Measurements from ENCODE around the gene GUCA2B. TPM values are rescaled to one million over a fixed set of nuclear protein-coding genes. Genes with fewer than 3 reads are reported as not detected.
A peak's percentile ranks its signal among the peaks of the same experiment; 100 is the strongest.

The GUCA2B gene
- polyA plus RNA-seq, 3 donors, result not detected

DNA sequence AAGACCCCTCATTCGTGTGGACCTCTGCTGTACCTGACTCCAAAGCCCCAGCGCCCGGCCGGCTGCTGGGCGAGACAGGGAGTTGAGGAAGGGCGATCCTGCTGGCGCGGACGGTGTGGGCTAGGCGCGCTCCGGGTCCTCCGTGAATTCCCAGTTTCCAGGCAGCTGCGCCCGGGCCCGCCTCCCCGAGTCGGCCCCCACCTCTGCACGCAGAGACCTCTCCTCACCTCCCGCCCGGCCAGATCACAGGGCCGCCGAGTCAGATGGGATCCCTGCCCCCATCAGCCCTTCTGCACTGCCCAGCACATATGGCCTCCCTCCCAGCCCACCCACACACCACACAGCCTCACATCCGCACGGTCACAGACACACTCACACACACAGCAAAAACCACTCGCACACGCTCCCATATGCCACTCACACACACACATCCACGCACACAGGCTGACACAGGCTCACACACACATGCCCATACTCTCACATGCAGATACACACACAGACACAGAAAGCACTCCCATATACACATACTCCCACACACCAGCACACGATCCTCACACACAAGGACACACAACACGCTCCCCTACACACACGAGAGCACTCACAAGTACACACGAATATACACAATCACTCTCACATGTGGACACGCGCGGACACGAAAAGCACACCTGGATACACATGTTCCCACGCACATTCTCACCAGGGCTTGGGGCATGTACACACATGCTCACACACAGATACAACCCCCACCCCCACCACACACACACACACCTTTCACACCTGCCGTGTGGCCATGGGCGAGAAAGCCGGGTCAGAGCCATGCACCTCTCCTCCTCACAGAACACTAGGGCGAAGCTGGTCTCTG, 7.2 kb upstream of the GUCA2B start:
- Histone ChIP-seq H3K9ac (ENCODE audit: insufficient read depth, low read length, poor library complexity, severe bottlenecking) (no peak overlapping the region), H3K27me3 (ENCODE audit: control insufficient read depth in 2 of 2, insufficient read depth in 2 of 2, low read length in 2 of 2) (no peaks in the 10 kb centered on the region), H4K20me1 (ENCODE audit: insufficient read depth, low read length) (no peaks in the 10 kb centered on the region), H3K4me1 (ENCODE audit: control insufficient read depth in 1 of 2, insufficient read depth in 2 of 2, low read length in 2 of 2) (peaks cover 6 to 7% of the 10 kb centered on the region in 2 donors), H2AFZ (ENCODE audit: insufficient read depth, low read depth, low read length, poor library complexity, severe bottlenecking) (no peak overlapping the region), H3K4me3 (replicated peaks in 1 of 3; ENCODE audit: low read depth in 2 of 3, low read length in 3 of 3) (no peak overlapping the region), H3K36me3 (replicated peaks in 1 of 2; ENCODE audit: control insufficient read depth in 1 of 2, insufficient read depth in 2 of 2, low read length in 2 of 2) (no peaks in the 10 kb centered on the region), H3K27ac (ENCODE audit: low read depth in 1 of 2, low read length in 2 of 2) (no peak overlapping the region), H3K79me2 (ENCODE audit: insufficient read depth, low read length) (no peaks in the 10 kb centered on the region), H3K9me3 (replicated peaks in 1 of 2; ENCODE audit: control insufficient read depth in 1 of 2, insufficient read depth in 1 of 2, low read length in 2 of 2) (no peaks in the 10 kb centered on the region), H3K4me2 (replicated peaks; ENCODE audit: extremely low read depth, low read length, poor library complexity, severe bottlenecking) (no peak overlapping the region)
- 52% methylated on average over 41 of the region's 41 CpGs for WGBS (ENCODE audit: insufficient coverage)
- peaks cover 5% of the 10 kb centered on the region for H3K4me1 Mint-ChIP-seq
- H3K9me3 Mint-ChIP-seq, result no peaks in the 10 kb centered on the region
- peaks cover 7 to 20% (median 9%) of the 10 kb centered on the region in 3 donors for H3K27me3 Mint-ChIP-seq (ENCODE audit: low read depth in 3 of 3)
- TF ChIP-seq CTCF (IDR thresholded peaks at IDR 0.05), result no peak
- no peaks in the 10 kb centered on the region for H3K36me3 Mint-ChIP-seq
- H3K4me3 Mint-ChIP-seq, result peak overlapping the region in 1 of 2 donors; percentile 21
- H3K27ac Mint-ChIP-seq, result no peak overlapping the region
- intact Hi-C loops (cut with micrococcal nuclease), result no loop called here
- no peak for DNase-seq

DNA sequence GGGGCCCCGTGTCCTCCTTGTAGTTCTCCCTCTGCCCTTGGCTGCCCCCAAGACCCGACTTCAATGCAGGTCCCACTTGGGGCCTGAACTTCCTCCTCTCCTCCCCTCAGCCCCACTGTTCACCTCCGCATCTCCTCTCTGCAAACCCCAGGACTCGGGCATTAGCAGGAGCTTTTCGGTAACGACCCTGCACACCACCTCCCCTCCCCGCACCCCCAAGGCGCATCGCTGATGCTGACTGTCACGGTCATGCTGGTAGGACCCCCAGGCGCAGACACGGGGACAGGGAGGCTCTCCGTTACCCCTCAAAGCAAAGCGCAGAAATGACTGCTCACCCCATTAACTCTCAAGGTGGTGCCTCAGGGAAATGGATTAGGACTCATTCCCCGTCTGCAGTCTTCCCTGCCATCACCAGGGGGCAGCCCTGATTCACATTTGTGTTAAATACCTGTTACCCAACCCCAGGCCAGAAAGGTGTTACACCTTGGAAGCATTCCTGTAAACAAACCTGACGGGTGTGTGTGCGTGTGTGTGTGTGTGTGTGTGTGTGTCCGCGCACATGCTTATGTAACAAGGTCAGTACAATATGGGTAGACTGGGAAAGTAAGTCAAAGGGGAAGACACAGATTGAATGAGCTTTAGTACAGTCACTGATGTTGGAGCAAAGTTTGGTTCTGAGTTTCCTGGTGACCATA, 6.4 kb upstream of the GUCA2B start:
- H3K27me3 ChIP-seq (ENCODE audit: control insufficient read depth in 2 of 2, insufficient read depth in 2 of 2, low read length in 2 of 2), result no peaks in the 10 kb centered on the region
- Mint-ChIP-seq H3K4me3 (no peak overlapping the region), H3K27me3 (ENCODE audit: low read depth in 3 of 3) (peaks cover 7 to 20% (median 9%) of the 10 kb centered on the region in 3 donors), H3K4me1 (peaks cover 5% of the 10 kb centered on the region), H3K27ac (no peak overlapping the region), H3K9me3 (no peaks in the 10 kb centered on the region), H3K36me3 (no peaks in the 10 kb centered on the region)
- DNase-seq, result peak; percentile 13 to 35 (median 14)
- H3K4me3 ChIP-seq (replicated peaks in 1 of 3; ENCODE audit: low read depth in 2 of 3, low read length in 3 of 3), result no peak overlapping the region
- intact Hi-C loops (cut with micrococcal nuclease), result no loop called here
- H3K9me3 ChIP-seq (replicated peaks in 1 of 2; ENCODE audit: control insufficient read depth in 1 of 2, insufficient read depth in 1 of 2, low read length in 2 of 2), result no peaks in the 10 kb centered on the region
- no peak overlapping the region for H3K4me2 ChIP-seq (replicated peaks; ENCODE audit: extremely low read depth, low read length, poor library complexity, severe bottlenecking)
- no peak overlapping the region for H3K27ac ChIP-seq (ENCODE audit: low read depth in 1 of 2, low read length in 2 of 2)
- no peaks in the 10 kb centered on the region for H3K79me2 ChIP-seq (ENCODE audit: insufficient read depth, low read length)
- H2AFZ ChIP-seq (ENCODE audit: insufficient read depth, low read depth, low read length, poor library complexity, severe bottlenecking), result no peak overlapping the region
- peak; percentile 81 for TF ChIP-seq CTCF (IDR thresholded peaks at IDR 0.05)
- H3K36me3 ChIP-seq (replicated peaks in 1 of 2; ENCODE audit: control insufficient read depth in 1 of 2, insufficient read depth in 2 of 2, low read length in 2 of 2), result no peaks in the 10 kb centered on the region
- WGBS (ENCODE audit: insufficient coverage), result 25% methylated on average over 18 of the region's 19 CpGs
- no peaks in the 10 kb centered on the region for H4K20me1 ChIP-seq (ENCODE audit: insufficient read depth, low read length)
- H3K9ac ChIP-seq (ENCODE audit: insufficient read depth, low read length, poor library complexity, severe bottlenecking), result no peak overlapping the region
- peaks cover 6 to 7% of the 10 kb centered on the region in 2 donors for H3K4me1 ChIP-seq (ENCODE audit: control insufficient read depth in 1 of 2, insufficient read depth in 2 of 2, low read length in 2 of 2)
